ENCODE measurements around the gene AMBP.

AMBP gene

GRCh38 chr9:114115654-114116125, 37.6 kb upstream of the AMBP start:
- no peak for DNase-seq (ENCODE audit: low read depth)
- H3K4me3 ChIP-seq (ENCODE audit: low read depth, low read length), result no peak overlapping the region

DNA sequence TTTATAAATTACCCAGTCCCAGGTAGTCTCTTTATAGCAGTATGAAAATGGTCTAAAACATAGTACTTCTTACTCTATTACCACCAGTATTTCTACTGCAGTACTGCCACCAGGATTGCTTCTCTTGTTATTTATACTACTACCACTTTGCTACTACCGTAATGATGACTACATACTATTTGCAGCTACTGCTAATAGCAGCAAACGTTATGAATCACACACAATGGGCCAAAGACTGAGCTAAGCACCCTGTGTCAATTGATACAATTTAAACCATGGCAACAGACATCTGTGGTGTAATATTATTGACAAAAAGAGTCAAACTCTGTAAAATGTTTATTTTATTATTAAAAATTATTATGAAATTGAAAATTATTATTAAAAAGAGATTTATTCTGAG, 36.3 kb upstream of the AMBP start:
- DNase-seq (ENCODE audit: low read depth), result no peak

DNA sequence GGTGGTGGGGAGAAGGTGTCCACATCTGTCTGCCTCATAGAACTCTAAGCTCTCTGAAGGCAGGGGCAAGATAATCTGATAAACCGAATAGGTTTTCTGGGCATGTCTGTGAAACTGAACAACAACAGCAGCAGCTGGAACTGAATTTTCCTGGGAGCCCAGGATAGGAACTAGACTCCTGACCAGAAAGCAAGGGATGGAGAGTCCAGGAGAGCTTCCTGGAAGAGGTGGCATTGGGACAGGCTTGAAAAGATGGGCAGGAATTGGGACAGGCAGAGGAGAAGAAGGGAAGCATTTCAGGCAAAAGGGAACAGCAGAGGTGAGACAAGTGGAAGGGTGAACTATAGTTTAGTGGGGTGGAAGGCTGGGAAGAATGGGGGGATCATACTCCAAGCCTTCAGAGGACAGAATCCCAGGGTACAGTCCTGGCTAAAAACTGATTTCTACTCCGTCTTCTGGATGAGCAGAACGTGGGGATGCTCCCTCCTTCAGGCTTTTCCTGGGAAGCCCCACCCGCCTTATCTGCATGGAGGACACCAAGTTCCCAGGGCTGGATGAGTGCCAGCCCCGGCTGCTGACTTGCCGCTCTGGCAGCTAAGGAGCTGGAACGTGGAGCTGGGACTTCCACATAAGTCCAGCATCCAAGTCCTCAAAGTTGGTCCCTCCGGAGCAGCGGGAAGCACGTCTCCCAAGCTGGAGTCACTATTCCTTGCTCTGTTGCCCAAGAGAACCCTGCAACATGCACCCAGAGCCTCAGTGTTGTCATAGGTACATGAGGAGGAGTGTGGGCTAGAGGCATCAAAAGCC, 34.9 kb upstream of the AMBP start:
- peak; percentile 47 for DNase-seq (ENCODE audit: low read depth)
- no peak overlapping the region for H3K4me3 ChIP-seq (ENCODE audit: low read depth, low read length)

More for the DNA sequence above, 36.3 kb upstream of the AMBP start:
- H3K4me3 ChIP-seq (ENCODE audit: low read depth, low read length), result no peak overlapping the region

DNA sequence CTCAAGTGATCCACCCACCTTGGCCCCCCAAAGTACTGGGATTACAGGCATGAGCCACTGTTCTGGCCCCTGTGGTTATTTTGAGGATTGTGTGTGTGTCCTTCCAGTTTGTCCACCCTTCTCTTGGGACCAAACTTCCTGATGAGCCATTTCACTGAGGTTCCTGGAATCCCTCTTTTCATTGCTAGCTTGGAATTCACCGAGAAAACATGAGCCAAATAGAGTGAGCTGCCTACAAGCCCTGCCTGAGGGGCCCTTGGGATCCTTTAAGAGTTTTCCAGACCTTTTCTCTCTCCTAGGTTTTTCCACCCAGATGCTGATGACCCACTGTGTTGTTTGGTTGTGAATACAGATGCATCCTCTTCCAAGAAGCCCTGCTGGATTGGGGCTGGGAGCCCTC, 34.2 kb upstream of the AMBP start:
- no peak overlapping the region for H3K4me3 ChIP-seq (ENCODE audit: low read depth, low read length)
- DNase-seq (ENCODE audit: low read depth), result no peak

DNA sequence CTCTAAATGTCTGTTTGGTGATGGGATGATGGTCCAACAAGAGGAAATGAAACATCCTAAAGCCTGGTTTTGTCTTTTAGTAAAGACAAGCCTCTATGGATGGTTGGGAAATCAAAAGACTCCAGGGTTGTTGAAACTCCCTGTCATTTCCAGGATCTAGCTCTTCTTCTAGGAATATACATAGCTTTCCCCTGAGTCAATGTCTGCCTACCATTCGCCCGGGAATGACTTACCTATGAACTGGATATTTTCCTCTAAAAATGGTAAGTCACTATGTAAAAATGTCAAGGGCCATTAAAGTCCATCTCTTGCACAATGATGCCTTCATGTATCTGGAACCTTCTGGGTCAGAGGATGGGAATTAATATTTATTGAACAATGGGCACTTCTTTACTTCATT, 32.1 kb upstream of the AMBP start:
- no peak overlapping the region for H3K4me3 ChIP-seq (ENCODE audit: low read depth, low read length)
- DNase-seq (ENCODE audit: low read depth), result peak; percentile 48

- no peak overlapping the region for H3K4me3 ChIP-seq (ENCODE audit: low read depth, low read length)
- no peak for DNase-seq (ENCODE audit: low read depth)
Measured at GRCh38 chr9:114109124-114109523, 31.0 kb upstream of the AMBP start.

DNA sequence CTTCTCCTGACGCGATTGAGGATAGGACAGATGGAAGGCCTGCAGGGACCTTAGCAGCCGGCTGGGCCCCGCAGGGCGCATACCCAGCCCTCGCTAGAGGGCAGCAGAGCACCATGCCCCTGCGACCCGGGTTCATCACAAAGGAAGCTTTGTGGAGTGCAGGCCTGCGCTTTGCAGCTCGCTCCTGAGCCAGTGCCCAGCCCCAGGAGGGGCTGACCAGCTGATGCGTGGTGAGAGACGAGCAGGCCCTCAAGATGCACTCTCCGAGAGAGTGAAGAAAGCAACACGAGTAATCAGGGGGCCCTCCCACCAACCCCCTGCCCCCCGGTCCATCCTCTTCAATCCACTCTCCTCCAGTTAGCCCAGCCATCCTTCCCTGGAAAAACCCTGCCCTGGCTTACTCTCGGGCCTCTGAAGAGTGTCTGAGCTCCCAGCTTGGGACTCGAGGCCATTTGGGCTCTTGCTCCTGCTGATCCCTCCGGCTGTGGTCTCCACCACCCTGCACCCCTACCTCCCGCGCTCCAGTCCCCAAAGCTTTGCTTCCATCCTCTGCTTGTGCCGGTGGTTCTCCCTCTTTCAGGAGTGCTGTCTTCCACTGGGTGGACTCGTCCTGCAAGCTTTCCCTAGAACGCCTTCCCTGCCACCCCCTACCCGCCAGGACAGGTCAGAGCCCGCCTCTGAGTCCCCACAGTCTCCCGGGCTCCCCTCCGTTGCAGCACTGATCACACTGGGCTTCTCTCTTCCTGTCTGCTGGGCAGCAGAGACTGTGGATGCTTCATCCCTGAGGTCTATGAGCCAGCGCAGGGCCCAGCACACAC, 30.1 kb upstream of the AMBP start:
- DNase-seq (ENCODE audit: low read depth), result peak; percentile 18

GRCh38 chr9:114107286-114108001, 29.3 kb upstream of the AMBP start:
- DNase-seq (ENCODE audit: low read depth), result no peak
- H3K4me3 ChIP-seq (ENCODE audit: low read depth, low read length), result no peak overlapping the region

More for the DNA sequence above, 30.1 kb upstream of the AMBP start:
- no peak overlapping the region for H3K4me3 ChIP-seq (ENCODE audit: low read depth, low read length)

DNA sequence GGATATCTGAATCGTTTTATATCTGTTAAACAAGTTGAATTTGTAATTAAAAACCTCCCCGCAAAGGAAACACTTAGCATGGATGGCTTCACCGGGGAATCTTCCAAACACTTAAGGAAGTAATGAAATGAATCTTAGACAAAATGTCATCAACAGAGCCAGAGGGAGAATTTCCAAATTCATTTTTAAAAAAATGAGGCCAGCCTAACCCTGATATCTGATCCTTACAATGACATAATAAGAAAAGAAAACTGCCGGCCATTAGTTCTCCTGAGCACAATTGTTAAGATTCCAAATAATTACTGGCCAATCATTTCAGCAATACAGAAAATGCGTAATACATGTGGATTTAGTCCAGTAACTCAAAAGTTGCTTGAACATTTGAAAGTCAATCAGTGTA, 27.1 kb upstream of the AMBP start:
- no peak overlapping the region for H3K4me3 ChIP-seq (ENCODE audit: low read depth, low read length)
- DNase-seq (ENCODE audit: low read depth), result no peak

DNA sequence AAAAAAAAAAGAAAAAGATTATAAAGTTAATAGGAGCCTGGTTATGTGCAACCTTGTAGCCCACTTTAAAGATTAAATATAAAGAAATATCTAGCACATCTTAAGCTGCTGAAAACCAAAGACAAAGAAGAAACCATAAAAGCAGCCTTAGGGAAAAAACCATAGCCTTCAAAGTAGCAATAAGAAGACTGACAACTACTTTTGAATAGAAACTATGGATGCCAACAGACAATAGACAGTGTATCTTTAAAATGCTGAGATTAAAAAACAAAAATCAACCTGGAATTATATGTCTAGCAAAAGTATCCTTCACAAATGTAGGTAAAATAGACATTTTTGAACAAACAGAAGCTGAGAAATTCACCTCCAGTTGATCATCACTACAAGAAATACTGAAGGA, 24.4 kb upstream of the AMBP start:
- H3K4me3 ChIP-seq (ENCODE audit: low read depth, low read length), result no peak overlapping the region
- DNase-seq (ENCODE audit: low read depth), result no peak

DNA sequence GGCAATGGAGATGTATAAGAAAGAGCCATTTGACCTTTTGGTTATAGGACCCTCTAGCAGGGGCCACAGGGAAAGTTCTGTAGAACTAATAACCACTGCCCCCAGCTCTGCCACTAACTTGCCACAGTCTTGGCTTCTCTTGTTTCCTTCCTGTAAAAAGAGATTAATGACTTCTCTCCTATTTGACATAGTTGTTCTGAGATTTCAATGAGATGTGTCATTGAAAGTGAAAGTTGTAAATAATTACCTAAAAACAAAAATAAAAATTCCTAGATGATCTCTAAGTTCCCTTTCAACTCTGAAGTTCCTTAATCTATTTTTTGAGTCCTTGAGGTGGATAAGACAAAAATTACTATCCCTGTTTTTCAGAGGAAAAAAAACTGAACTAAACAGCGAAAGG, 22.4 kb upstream of the AMBP start:
- DNase-seq (ENCODE audit: low read depth), result no peak
- no peak overlapping the region for H3K4me3 ChIP-seq (ENCODE audit: low read depth, low read length)

- DNase-seq (ENCODE audit: low read depth), result no peak
- no peak overlapping the region for H3K4me3 ChIP-seq (ENCODE audit: low read depth, low read length)
Measured at GRCh38 chr9:114099669-114100270, 21.7 kb upstream of the AMBP start.

DNA sequence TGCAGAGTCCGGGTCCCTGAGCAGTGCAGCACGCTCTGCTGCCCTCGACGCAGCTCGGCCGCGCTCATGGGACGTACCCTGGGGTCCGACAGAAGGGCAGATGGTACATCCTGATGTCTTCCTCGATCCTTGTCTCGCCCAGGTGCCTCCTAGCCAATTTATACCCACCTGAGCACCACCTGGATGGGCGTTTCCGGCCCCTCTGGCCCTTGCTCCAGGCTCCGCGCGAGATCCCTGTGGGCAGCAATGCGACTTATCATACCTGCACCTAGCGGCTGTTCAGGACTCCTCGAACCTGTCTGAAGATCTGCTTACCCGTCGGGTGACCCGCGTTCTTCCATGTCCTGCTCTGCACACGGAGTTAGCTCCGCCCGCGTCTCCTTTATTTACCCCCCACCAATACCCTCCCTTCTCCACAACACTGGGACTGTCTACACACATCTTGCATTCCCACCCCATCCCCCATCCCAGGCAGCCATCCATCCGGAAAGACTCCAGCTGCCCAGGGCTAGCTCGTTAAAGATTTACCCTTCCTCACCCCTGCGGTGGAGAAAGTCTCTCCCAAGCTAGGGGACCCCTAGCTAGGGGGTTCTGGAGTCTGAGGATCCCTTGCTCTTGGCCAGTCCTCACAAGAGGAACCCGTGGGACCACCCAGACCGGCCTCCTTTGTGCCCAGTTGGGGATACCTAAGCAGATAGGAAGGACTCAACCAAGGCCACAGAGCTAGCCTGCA, 21.0 kb upstream of the AMBP start, which contains the start of gene KIF12:
KIF12 (minus strand) TSS at position 357 of the 733 bp plus-strand sequence; CDS start at position 341, 16 bp downstream.
- H3K4me3 ChIP-seq (ENCODE audit: low read depth, low read length), result peak within 1 kb of the TSS; percentile 44
- no peak for DNase-seq (ENCODE audit: low read depth)

DNA sequence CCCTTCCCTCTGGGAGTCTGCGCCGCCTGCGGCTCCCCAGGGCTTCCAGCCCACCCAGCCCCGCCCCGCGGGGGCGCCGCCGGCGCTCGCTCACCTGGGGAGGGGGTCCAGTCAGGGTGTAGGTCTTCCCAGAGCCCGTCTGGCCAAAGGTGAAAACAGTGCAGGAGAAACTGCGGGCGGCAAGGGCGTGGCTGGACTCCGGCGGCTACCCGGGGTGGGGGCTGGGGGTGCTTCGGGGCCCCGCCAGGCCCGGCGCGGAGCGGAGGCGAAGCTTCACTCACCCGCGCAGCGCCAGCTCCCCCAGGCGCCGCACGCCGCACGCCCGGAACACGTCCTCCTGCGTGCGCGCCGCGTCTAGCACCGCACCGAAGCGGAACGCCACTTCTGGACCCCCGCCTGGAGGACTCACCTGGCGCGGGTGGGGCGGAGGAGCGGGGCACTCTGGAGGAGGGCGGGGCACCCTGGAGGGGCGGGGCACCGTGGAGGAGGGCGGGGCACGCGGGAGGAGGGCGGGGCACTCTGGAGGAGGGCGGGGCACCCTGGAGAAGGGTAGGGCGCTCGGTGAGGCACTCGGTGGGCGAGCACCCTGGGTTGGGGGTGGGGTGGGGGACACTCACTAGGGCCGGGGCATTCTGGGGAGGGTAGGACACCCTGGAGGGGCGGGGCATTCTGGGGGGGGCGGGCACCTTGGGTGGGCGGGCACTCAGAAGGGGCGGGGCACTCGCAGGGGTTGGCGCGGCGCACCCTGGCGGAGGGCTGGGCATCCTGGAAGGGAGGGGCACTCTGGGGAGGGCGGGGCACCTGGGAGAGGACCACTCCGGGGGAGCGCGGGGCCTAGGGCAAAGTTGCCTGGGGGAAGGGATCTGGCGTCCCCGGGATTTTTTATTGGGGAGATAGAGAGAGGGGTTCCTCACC, 20.2 kb upstream of the AMBP start:
- H3K4me3 ChIP-seq (ENCODE audit: low read depth, low read length), result peak overlapping the region; percentile 44
- DNase-seq (ENCODE audit: low read depth), result no peak

DNA sequence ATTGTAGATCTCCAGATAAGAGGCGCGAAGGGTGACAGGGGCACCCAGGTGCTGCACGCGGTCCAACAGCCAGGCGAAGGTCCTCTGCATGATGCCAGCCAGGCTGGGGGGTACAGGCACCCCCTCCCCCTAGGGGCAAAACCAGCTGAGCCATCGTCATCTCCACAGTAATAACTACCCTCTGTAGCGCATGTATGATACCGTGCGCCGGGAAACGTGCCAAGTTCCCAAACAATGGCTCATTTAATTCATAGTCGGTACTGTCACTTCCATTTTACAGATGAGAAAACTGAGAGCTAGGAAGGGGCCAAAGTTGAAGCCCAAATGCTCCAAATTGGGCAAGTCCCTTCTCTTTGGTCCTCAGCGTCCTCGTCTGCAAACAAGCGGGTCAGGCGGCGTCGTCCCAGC, 19.5 kb upstream of the AMBP start:
- H3K4me3 ChIP-seq (ENCODE audit: low read depth, low read length), result peak overlapping the region; percentile 44

GRCh38 chr9:114096866-114097612, 18.9 kb upstream of the AMBP start:
- no peak overlapping the region for H3K4me3 ChIP-seq (ENCODE audit: low read depth, low read length)
- no peak for DNase-seq (ENCODE audit: low read depth)

More for the DNA sequence above, 19.5 kb upstream of the AMBP start:
- no peak for DNase-seq (ENCODE audit: low read depth)

DNA sequence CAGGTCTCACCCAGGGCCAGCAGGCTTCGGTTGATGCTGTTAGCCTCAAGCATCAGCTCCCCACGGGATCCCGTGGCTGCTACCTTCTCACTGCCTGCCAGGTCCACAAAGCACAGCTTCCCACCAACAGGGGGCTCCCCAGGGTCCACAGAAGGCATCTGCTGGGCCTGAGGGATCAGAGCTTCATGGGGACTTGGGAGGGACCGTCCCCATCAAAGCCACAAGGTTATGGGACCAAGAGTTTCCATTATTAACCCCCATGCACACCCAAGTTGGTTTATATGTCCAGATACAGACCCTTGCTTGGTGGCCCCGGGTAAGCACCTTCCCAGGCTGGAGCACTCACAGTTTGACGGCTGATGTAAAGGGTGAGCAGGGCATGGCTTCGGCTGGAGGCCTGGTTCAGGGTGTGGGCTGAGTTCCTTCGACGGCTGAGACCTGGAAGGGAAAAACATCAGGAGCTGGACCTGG, 18.0 kb upstream of the AMBP start:
- H3K4me3 ChIP-seq (ENCODE audit: low read depth, low read length), result no peak overlapping the region
- no peak for DNase-seq (ENCODE audit: low read depth)
